IMR-90 (cell line): ENCODE results near the gene DYNLT4. TPM values are rescaled to one million over a fixed set of nuclear protein-coding genes. Genes with fewer than 3 reads are reported as not detected.

Experiments
- ATAC-seq: fragments of 200-7000 bp; cut with Tn5 transposase; 2 replicates; pipeline ENCODE4 v1.9.1; 2020; ENCODE audit warnings: low read depth, mild to moderate bottlenecking, moderate library complexity
- BruUV-seq: library from RNA; stranded (reverse); fragments of 400-500 nt; replicated peaks from 2 replicates; lab custom pipeline; 2021; lab: Mats Ljungman, UMichigan
- CTCF ChIA-PET: fragments of 300-600 bp; formaldehyde crosslinking; extraction: SDS; loops from one replicate; lab custom pipeline; 2021; ENCODE audit warnings: antibody characterized with exemption; lab: Yijun Ruan, JAX
- POLR2A ChIA-PET: fragments of 300-600 bp; sonication (Branson Sonifier 250); formaldehyde crosslinking; loops from one replicate; lab custom pipeline; 2022; ENCODE audit warnings: antibody characterized with exemption; ENCODE audit not compliant: unreplicated experiment; lab: Charles Lee
- DNase-seq: peaks from one replicate; pipeline ENCODE4 v3.0.0; 2013
- H2AFZ ChIP-seq: replicated peaks from 2 replicates; pipeline ENCODE3; 2013; ENCODE audit warnings: low read length, mild to moderate bottlenecking; ENCODE audit not compliant: poor library complexity
- H2AK5ac ChIP-seq: 2 replicates; pipeline ENCODE4 v1.6.1; 2013; ENCODE audit warnings: low read depth, low read length, inconsistent platforms
- H2AK9ac ChIP-seq: replicated peaks from 2 replicates; pipeline ENCODE3; 2013; ENCODE audit warnings: mild to moderate bottlenecking, low read depth, low read length, moderate library complexity; ENCODE audit not compliant: poor library complexity
- H2BK120ac ChIP-seq: 2 replicates; pipeline ENCODE4 v1.6.1; 2013; ENCODE audit warnings: low read depth, low read length, inconsistent platforms
- H2BK15ac ChIP-seq: 3 replicates; pipeline ENCODE4 v1.6.1; 2013; ENCODE audit warnings: low read depth, low read length, inconsistent platforms
- H2BK20ac ChIP-seq: 2 replicates; pipeline ENCODE4 v1.6.1; 2013; ENCODE audit warnings: low read depth, mild to moderate bottlenecking, inconsistent platforms, low read length, moderate library complexity
- H2BK5ac ChIP-seq: 2 replicates; pipeline ENCODE4 v1.6.1; 2013; ENCODE audit warnings: mild to moderate bottlenecking, low read depth, low read length, inconsistent platforms; ENCODE audit not compliant: poor library complexity, severe bottlenecking
- H3K14ac ChIP-seq: replicated peaks from 2 replicates; pipeline ENCODE4 v1.6.1; 2013; ENCODE audit warnings: low read depth, low read length, inconsistent platforms
- H3K18ac ChIP-seq: 2 replicates; pipeline ENCODE4 v1.6.1; 2013; ENCODE audit warnings: low read depth, low read length, control low read depth
- H3K23ac ChIP-seq: 2 replicates; pipeline ENCODE4 v1.6.1; 2013; ENCODE audit warnings: low read depth, low read length, inconsistent platforms
- H3K27ac ChIP-seq: 2 replicates; pipeline ENCODE4 v1.5.1; 2013; ENCODE audit warnings: mild to moderate bottlenecking, control low read depth, low read length; ENCODE audit not compliant: insufficient read depth
- H3K27me3 ChIP-seq: 2 replicates; pipeline ENCODE4 v1.6.1; 2013; ENCODE audit warnings: low read length; ENCODE audit not compliant: control insufficient read depth, insufficient read depth
- H3K36me3 ChIP-seq: 2 replicates; pipeline ENCODE4 v1.6.1; 2013; ENCODE audit warnings: low read length, mixed read lengths; ENCODE audit not compliant: control insufficient read depth, insufficient read depth
- H3K4ac ChIP-seq: 2 replicates; pipeline ENCODE4 v1.6.1; 2013; ENCODE audit warnings: low read depth, low read length, inconsistent platforms
- H3K4me1 ChIP-seq: 2 replicates; pipeline ENCODE4 v1.6.1; 2013; ENCODE audit warnings: low read length, mixed read lengths; ENCODE audit not compliant: control insufficient read depth, insufficient read depth
- H3K4me2 ChIP-seq: 2 replicates; pipeline ENCODE4 v1.6.1; 2013; ENCODE audit warnings: low read depth, mild to moderate bottlenecking, control low read depth, low read length, moderate library complexity
- H3K4me3 ChIP-seq: 2 replicates; pipeline ENCODE4 v1.5.1; 2013; ENCODE audit warnings: low read depth, mild to moderate bottlenecking, control low read depth, low read length, moderate library complexity; ENCODE audit not compliant: insufficient read depth
- H3K56ac ChIP-seq: 2 replicates; pipeline ENCODE4 v1.6.1; 2013; ENCODE audit warnings: low read length, inconsistent platforms; ENCODE audit not compliant: insufficient read depth; ENCODE audit errors: extremely low read depth
- H3K79me1 ChIP-seq, 2 experiments: 2 replicates each; pipeline ENCODE4 v1.6.1; 2013; ENCODE audit warnings: low read length in 2 of 2, inconsistent platforms in 1 of 2, low read depth in 1 of 2
- H3K9ac ChIP-seq: 2 replicates; pipeline ENCODE4 v1.6.1; 2013; ENCODE audit warnings: low read depth, low read length, control low read depth
- H3K9me1 ChIP-seq: 2 replicates; pipeline ENCODE4 v1.6.1; 2013; ENCODE audit warnings: low read length, inconsistent platforms; ENCODE audit not compliant: insufficient read depth
- H3K9me3 ChIP-seq: 2 replicates; pipeline ENCODE4 v1.6.1; 2013; ENCODE audit warnings: low read length; ENCODE audit not compliant: control insufficient read depth, insufficient read depth
- H4K20me1 ChIP-seq: 2 replicates; pipeline ENCODE4 v1.6.1; 2013; ENCODE audit warnings: low read length, inconsistent platforms; ENCODE audit not compliant: insufficient read depth
- H4K5ac ChIP-seq: 2 replicates; pipeline ENCODE4 v1.6.1; 2013; ENCODE audit warnings: mild to moderate bottlenecking, low read depth, low read length, control low read depth
- H4K8ac ChIP-seq, 2 experiments: 2 replicates each; pipeline ENCODE4 v1.6.1; 2013; ENCODE audit warnings: low read depth in 2 of 2, low read length in 2 of 2, control low read depth in 1 of 2, inconsistent platforms in 1 of 2
- H4K91ac ChIP-seq: 2 replicates; pipeline ENCODE4 v1.6.1; 2013; ENCODE audit warnings: low read depth, low read length, inconsistent platforms; ENCODE audit not compliant: insufficient read depth
- BHLHE40 ChIP-seq: fragments of 150-350 bp; IDR thresholded peaks from 2 replicates; pipeline ENCODE4 v1.6.1; 2016; ENCODE audit warnings: mild to moderate bottlenecking, low read depth, low read length
- CEBPB ChIP-seq: IDR thresholded peaks from 2 replicates; pipeline ENCODE4 v1.6.1; 2012; ENCODE audit warnings: low read depth, low read length, improper control_type of control experiment
- CHD1 ChIP-seq: IDR thresholded peaks from 2 replicates; pipeline ENCODE4 v1.6.1; 2012; ENCODE audit warnings: low read depth, low read length, improper control_type of control experiment
- CTCF ChIP-seq: conservative IDR thresholded peaks from 2 replicates; pipeline ENCODE4 v1.5.1; 2012; ENCODE audit warnings: mild to moderate bottlenecking, low read depth, low read length, improper control_type of control experiment
- ELK1 ChIP-seq: fragments of 150-350 bp; IDR thresholded peaks from 2 replicates; pipeline ENCODE4 v1.6.1; 2016; ENCODE audit warnings: low read depth, mild to moderate bottlenecking, low read length, moderate library complexity, borderline replicate concordance
- FOS ChIP-seq: fragments of 150-350 bp; IDR thresholded peaks from 2 replicates; pipeline ENCODE4 v1.6.1; 2016; ENCODE audit warnings: low read depth, low read length
- MAFK ChIP-seq: IDR thresholded peaks from 2 replicates; pipeline ENCODE4 v1.6.1; 2012; ENCODE audit warnings: low read depth, low read length, improper control_type of control experiment
- MAZ ChIP-seq: IDR thresholded peaks from 2 replicates; pipeline ENCODE4 v1.6.1; 2012; ENCODE audit warnings: low read depth, mild to moderate bottlenecking, low read length, improper control_type of control experiment, moderate library complexity, borderline replicate concordance
- MXI1 ChIP-seq: IDR thresholded peaks from 2 replicates; pipeline ENCODE4 v1.6.1; 2012; ENCODE audit warnings: low read depth, mild to moderate bottlenecking, low read length, moderate library complexity, borderline replicate concordance
- NFE2L2 ChIP-seq: fragments of 150-350 bp; IDR thresholded peaks from 2 replicates; pipeline ENCODE4 v1.6.1; 2016; ENCODE audit warnings: low read depth, mild to moderate bottlenecking, low read length
- POLR2A ChIP-seq: IDR thresholded peaks from 2 replicates; pipeline ENCODE4 v1.6.1; 2012; ENCODE audit warnings: mild to moderate bottlenecking, low read depth, low read length
- RAD21 ChIP-seq: IDR thresholded peaks from 2 replicates; pipeline ENCODE4 v1.6.1; 2012; ENCODE audit warnings: low read length, improper control_type of control experiment
- RFX5 ChIP-seq: IDR thresholded peaks from 2 replicates; pipeline ENCODE4 v1.8.0; 2012; ENCODE audit warnings: low read depth, mild to moderate bottlenecking, low read length, moderate library complexity
- SMC3 ChIP-seq: fragments of 150-350 bp; IDR thresholded peaks from 2 replicates; pipeline ENCODE4 v1.6.1; 2016; ENCODE audit warnings: low read depth, mild to moderate bottlenecking, antibody characterized with exemption, low read length, moderate library complexity
- WGBS, 2 experiments: methylation state at CpG; one replicate each; pipeline versions ENCODE4 v1.1.5 to v1.1.7; 2013; ENCODE audit warnings: missing lambda C conversion rate in 2 of 2; ENCODE audit not compliant: insufficient read length in 1 of 2; ENCODE audit errors: extremely low coverage in 2 of 2; 5-methylcytosine and 5-hydroxymethylcytosine counted together
- dilution Hi-C: fragments of 300-500 bp; cut with HindIII; formaldehyde crosslinking; loops from one replicate; pipeline ENCODE4 v1.14.3; 2018; ENCODE audit warnings: low sequenced_read_pairs; ENCODE audit not compliant: unreplicated experiment
- in situ Hi-C: fragments of 300-500 bp; cut with MboI; formaldehyde crosslinking; loops from 3 replicates; pipeline ENCODE4 v1.14.3; 2019; ENCODE audit warnings: low sequenced_read_pairs, inconsistent platforms, mixed read lengths
- intact Hi-C: fragments of 100-400 bp; cut with micrococcal nuclease; formaldehyde crosslinking; loops from 2 replicates; pipeline ENCODE4 v1.10.0; 2022
- polyA plus RNA-seq, 3 experiments: library from polyadenylated mRNA; depleted of rRNA; stranded (reverse); fragments of >200 nt; gene quantifications; 2 replicates each; pipeline ENCODE4 v1.2.3, GENCODE V29; 2012; ENCODE audit warnings: low replicate concordance in 1 of 3
- total RNA-seq: library from RNA; depleted of rRNA; stranded (reverse); fragments of >200 nt; gene quantifications from 2 replicates; pipeline ENCODE4 v1.2.3, GENCODE V29; 2012

DYNLT4 gene
- total and polyA plus RNA-seq, 2 of the 4 experiments (the other 2 are of a cell fraction): not detected

DNA sequence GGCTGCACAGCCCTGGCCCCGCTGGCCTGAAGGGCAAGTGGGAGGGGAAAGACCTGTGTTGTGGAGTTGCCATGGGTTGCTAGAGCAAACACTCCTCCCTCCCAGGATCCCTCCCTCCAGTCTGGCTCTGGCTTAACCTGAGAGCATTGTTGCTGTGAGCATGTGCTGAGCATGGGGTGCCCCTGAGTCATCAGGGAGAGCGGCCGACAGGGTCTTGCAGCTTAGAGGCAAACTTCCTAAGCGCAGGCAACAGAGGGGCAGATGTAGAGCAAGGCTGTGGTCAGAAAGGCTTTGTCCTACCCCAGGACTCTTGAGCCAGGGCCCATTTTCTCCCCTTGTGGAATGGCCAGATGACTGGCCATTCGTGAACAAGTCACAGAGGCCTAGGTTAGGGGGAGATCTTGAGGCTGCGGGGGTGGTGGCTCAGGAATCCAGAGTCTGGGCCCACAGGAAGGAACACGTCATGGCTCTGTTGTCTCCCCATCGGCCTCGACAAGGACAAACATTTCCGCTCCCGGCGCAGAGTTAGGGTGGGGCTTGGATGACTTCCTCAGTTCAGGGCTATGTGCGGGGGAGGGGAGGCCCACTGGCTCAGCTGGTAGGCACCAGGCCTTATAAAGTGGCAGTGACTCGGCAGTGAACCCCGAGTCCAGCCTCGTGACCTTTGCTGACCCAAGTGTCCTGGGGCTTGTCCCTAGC is 362 bp upstream of the DYNLT4 start:
- intact Hi-C loops: loop anchor here (5.0 to 10.0 kb wide), 2 partner anchors 75 to 497 kb away; partner anchors contain the start of gene RNU5D-1
- DNase-seq (peak; percentile 99), ATAC-seq (peak; percentile 73)
- peaks cover 51% of the 10 kb centered on the region for H3K4me1 ChIP-seq
- H4K8ac ChIP-seq: peak overlapping the region; percentile 94 to 99
- peak overlapping the region; percentile 95 for H4K5ac ChIP-seq
- H2AFZ ChIP-seq: peak overlapping the region; percentile 65
- peak overlapping the region; percentile 99 for H2AK9ac ChIP-seq
- 0% methylated on average over 3 of the region's 16 CpGs; no CpG with 5 or more reads in 1 of the 2 experiments for WGBS, 2 experiments
- BruUV-seq: no TSS peak
- POLR2A ChIA-PET: interaction anchor here (0.5 to 3.7 kb wide), 4 partner anchors 7 to 612 kb away, joined by 3 to 30 read pairs (median 10); partner anchors contain the start of gene PLK3
- H3K27ac ChIP-seq: peak overlapping the region; percentile 86
- H2BK120ac ChIP-seq: peak overlapping the region; percentile 98
- peak overlapping the region; percentile 100 for H4K91ac ChIP-seq
- CTCF ChIA-PET: no interaction called here
- H3K4ac ChIP-seq: peak overlapping the region; percentile 100
- H3K18ac ChIP-seq: peak overlapping the region; percentile 96
- H2BK5ac ChIP-seq: peak overlapping the region; percentile 99
- H2BK20ac ChIP-seq: peak overlapping the region; percentile 95
- H3K4me3 ChIP-seq: no peak overlapping the region
- H3K56ac ChIP-seq: peak overlapping the region; percentile 96
- H3K9me3 ChIP-seq: no peaks in the 10 kb centered on the region
- peak overlapping the region; percentile 97 for H3K14ac ChIP-seq
- peaks cover 14% of the 10 kb centered on the region for H4K20me1 ChIP-seq
- peak overlapping the region; percentile 96 for H3K23ac ChIP-seq
- H2AK5ac ChIP-seq: peak overlapping the region; percentile 99
- H2BK15ac ChIP-seq: peak overlapping the region; percentile 96; the same call in 2 of the 3 replicates
- peaks cover 34% of the 10 kb centered on the region for H3K9me1 ChIP-seq
- peaks cover 23 to 73% of the 10 kb centered on the region in 2 experiments for H3K79me1 ChIP-seq
- peak overlapping the region; percentile 60 for H3K4me2 ChIP-seq
- in situ Hi-C loops: no loop called here
- dilution Hi-C loops: no loop called here
- no peaks in the 10 kb centered on the region for H3K27me3 ChIP-seq
- H3K36me3 ChIP-seq: peaks cover 36% of the 10 kb centered on the region
- H3K9ac ChIP-seq: peak overlapping the region; percentile 96
- TF ChIP-seq MXI1: peak; percentile 91
- TF ChIP-seq CHD1: no peak
- TF ChIP-seq CEBPB: peak; percentile 50
- no peak for TF ChIP-seq ELK1
- TF ChIP-seq CTCF: no peak
- TF ChIP-seq POLR2A: peak; percentile 78
- TF ChIP-seq RAD21: no peak
- TF ChIP-seq SMC3: no peak
- peak; percentile 92 for TF ChIP-seq MAZ
- peak; percentile 80 for TF ChIP-seq BHLHE40
- 0 out of 2 replicates have a peak, but pooled peaks have one; percentile 14 for TF ChIP-seq RFX5
- peak; percentile 39 for TF ChIP-seq FOS
- TF ChIP-seq MAFK: no peak
- peak; percentile 51; the same call in 1 of the 2 replicates for TF ChIP-seq NFE2L2
